ENCODE results near the gene CAPRIN2.

Gene CAPRIN2

GRCh38 chr12:30794020-30794419 lies 39.3 kb upstream of the CAPRIN2 start:
- no peak overlapping the region for H3K4me3 ChIP-seq (ENCODE audit: low read length)
- DNase-seq (ENCODE audit: low read depth), result no peak
- TF ChIP-seq, protein P1, sequence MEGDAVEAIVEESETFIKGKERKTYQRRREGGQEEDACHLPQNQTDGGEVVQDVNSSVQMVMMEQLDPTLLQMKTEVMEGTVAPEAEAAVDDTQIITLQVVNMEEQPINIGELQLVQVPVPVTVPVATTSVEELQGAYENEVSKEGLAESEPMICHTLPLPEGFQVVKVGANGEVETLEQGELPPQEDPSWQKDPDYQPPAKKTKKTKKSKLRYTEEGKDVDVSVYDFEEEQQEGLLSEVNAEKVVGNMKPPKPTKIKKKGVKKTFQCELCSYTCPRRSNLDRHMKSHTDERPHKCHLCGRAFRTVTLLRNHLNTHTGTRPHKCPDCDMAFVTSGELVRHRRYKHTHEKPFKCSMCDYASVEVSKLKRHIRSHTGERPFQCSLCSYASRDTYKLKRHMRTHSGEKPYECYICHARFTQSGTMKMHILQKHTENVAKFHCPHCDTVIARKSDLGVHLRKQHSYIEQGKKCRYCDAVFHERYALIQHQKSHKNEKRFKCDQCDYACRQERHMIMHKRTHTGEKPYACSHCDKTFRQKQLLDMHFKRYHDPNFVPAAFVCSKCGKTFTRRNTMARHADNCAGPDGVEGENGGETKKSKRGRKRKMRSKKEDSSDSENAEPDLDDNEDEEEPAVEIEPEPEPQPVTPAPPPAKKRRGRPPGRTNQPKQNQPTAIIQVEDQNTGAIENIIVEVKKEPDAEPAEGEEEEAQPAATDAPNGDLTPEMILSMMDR (conservative IDR thresholded peaks at IDR 0.05; ENCODE audit: low read length), result no peak

GRCh38 chr12:30792648-30793499 lies 38.1 kb upstream of the CAPRIN2 start:
- peak; percentile 25 for DNase-seq (ENCODE audit: low read depth)
- TF ChIP-seq, protein P1 (conservative IDR thresholded peaks at IDR 0.05; ENCODE audit: low read length), result no peak
- no peak overlapping the region for H3K4me3 ChIP-seq (ENCODE audit: low read length)

- no peak overlapping the region for H3K4me3 ChIP-seq (ENCODE audit: low read length)
- TF ChIP-seq, protein P1 (conservative IDR thresholded peaks at IDR 0.05; ENCODE audit: low read length), result no peak
- DNase-seq (ENCODE audit: low read depth), result no peak
These were observed 37.3 kb upstream of the CAPRIN2 start for GRCh38 chr12:30792085-30792484.

DNA sequence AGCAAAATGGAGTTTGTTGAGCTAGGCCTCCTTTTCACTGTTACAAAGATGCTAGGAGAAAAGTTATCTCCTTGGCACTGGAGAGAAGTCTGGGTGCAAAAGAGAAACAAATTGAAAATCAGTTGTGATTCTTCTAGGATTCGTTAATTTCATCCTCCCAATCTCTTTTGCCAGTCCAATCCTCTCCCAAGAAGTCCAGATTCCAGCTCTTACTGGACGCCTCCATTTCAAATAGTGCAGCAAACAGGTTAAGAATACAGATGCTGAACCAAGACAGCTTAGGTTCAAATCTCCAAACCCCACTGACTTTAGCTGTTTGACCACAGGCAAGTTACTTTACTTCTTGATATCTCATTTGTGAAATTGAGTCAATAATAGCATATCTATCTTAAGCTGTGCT lies 34.0 kb upstream of the CAPRIN2 start:
- no peak overlapping the region for H3K4me3 ChIP-seq (ENCODE audit: low read length)
- TF ChIP-seq, protein P1 (conservative IDR thresholded peaks at IDR 0.05; ENCODE audit: low read length), result no peak
- DNase-seq (ENCODE audit: low read depth), result no peak

DNA sequence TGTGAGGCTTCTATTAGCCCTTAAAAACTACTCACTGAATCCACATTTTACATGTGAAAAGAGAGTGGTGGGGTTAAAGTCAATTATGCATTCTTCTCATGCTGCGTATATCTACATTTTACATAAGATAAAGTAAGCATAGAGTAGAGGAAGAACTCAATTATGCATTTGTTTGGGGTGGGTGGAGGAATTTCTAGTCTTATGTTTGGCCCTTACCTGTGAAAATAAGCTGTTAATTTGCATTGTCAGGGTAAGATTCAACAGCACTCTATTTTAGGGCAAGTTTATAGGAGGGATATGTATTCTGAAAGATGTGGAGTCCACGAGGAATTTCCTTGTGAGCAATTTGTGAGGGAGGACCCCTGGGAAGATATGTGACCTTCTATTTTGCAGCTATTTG lies 30.9 kb upstream of the CAPRIN2 start:
- no peak for DNase-seq (ENCODE audit: low read depth)
- H3K4me3 ChIP-seq (ENCODE audit: low read length), result no peak overlapping the region
- TF ChIP-seq, protein P1 (conservative IDR thresholded peaks at IDR 0.05; ENCODE audit: low read length), result no peak

DNA sequence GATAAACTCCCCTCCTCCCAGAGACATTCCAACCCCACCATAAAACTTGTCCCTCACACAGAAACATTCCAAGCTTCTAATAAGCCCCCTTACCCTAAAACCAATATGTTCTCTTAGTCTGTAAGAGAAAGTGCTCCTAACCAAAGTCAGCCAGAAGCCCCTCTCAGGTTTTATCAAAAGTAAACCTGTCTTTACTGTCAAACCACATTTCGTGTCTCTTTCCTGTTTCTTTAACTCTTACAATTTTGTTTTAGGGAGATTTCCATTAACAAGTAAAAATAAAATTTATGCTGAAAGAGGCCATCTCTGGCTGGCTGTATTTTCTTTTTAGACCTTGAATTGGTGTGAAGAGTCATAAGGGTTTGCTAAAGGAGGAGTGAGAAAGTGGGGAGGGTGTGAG lies 29.8 kb upstream of the CAPRIN2 start:
- DNase-seq (ENCODE audit: low read depth), result no peak
- TF ChIP-seq, protein P1 (conservative IDR thresholded peaks at IDR 0.05; ENCODE audit: low read length), result no peak
- H3K4me3 ChIP-seq (ENCODE audit: low read length), result no peak overlapping the region

- TF ChIP-seq, protein P1 (conservative IDR thresholded peaks at IDR 0.05; ENCODE audit: low read length), result no peak
- H3K4me3 ChIP-seq (ENCODE audit: low read length), result no peak overlapping the region
- no peak for DNase-seq (ENCODE audit: low read depth)
These were observed 29.2 kb upstream of the CAPRIN2 start for GRCh38 chr12:30783946-30784345.
